Inflammatory macrophage treated with lipopolysaccharide for 4 hours (primary cell): ENCODE results near the gene PRICKLE1.

Experiments used
- DNase-seq: peaks from one replicate; pipeline ENCODE4 v3.0.0-alpha.2; 2020

Gene PRICKLE1

GRCh38 chr12:42486407-42486806 is 103.1 kb downstream of the PRICKLE1 start:
- no peak for DNase-seq

- DNase-seq = no peak
Measured at GRCh38 chr12:42485823-42486222, 103.7 kb downstream of the PRICKLE1 start.

- no peak for DNase-seq
Measured at GRCh38 chr12:42484996-42485395, 104.5 kb downstream of the PRICKLE1 start.

- DNase-seq = no peak
Measured at GRCh38 chr12:42483521-42483790, 106.1 kb downstream of the PRICKLE1 start.

GRCh38 chr12:42482748-42483520 is 106.6 kb downstream of the PRICKLE1 start:
- peak; percentile 39 for DNase-seq

- DNase-seq = no peak
Measured at GRCh38 chr12:42482041-42482747, 107.4 kb downstream of the PRICKLE1 start.

- DNase-seq = no peak
Measured at GRCh38 chr12:42481368-42481767, 108.2 kb downstream of the PRICKLE1 start.

- DNase-seq = no peak
Measured at GRCh38 chr12:42477941-42478340, 111.6 kb downstream of the PRICKLE1 start.

- DNase-seq = peak; percentile 25
Measured at GRCh38 chr12:42475106-42475505, 114.4 kb downstream of the PRICKLE1 start.

- peak; percentile 68 for DNase-seq
Measured at GRCh38 chr12:42474391-42474790, 115.2 kb downstream of the PRICKLE1 start.

- DNase-seq = no peak
Measured at GRCh38 chr12:42473561-42473960, 116.0 kb downstream of the PRICKLE1 start.

GRCh38 chr12:42473130-42473529 is 116.4 kb downstream of the PRICKLE1 start:
- DNase-seq = no peak

- DNase-seq = no peak
Measured at GRCh38 chr12:42472376-42472775, 117.2 kb downstream of the PRICKLE1 start.

- DNase-seq = peak; percentile 89
Measured at GRCh38 chr12:42469355-42470175, 120.0 kb downstream of the PRICKLE1 start.

- DNase-seq = no peak
Measured at GRCh38 chr12:42468921-42469320, 120.6 kb downstream of the PRICKLE1 start.

GRCh38 chr12:42468341-42468821 is 121.2 kb downstream of the PRICKLE1 start:
- no peak for DNase-seq

GRCh38 chr12:42463671-42464070 is 125.9 kb downstream of the PRICKLE1 start:
- no peak for DNase-seq

- DNase-seq = no peak
Measured at GRCh38 chr12:42462486-42462885, 127.1 kb downstream of the PRICKLE1 start.

GRCh38 chr12:42459336-42459847 is 130.2 kb downstream of the PRICKLE1 start:
- no peak for DNase-seq

- DNase-seq = no peak
Measured at GRCh38 chr12:42458575-42458974, 131.0 kb downstream of the PRICKLE1 start.

GRCh38 chr12:42450248-42450647 is 139.3 kb downstream of the PRICKLE1 start:
- no peak for DNase-seq

GRCh38 chr12:42448841-42449240 is 140.7 kb downstream of the PRICKLE1 start:
- no peak for DNase-seq

GRCh38 chr12:42447371-42447786 is 142.2 kb downstream of the PRICKLE1 start:
- DNase-seq = no peak
